ENCODE measurements around the gene BTRC.

Gene BTRC

DNA sequence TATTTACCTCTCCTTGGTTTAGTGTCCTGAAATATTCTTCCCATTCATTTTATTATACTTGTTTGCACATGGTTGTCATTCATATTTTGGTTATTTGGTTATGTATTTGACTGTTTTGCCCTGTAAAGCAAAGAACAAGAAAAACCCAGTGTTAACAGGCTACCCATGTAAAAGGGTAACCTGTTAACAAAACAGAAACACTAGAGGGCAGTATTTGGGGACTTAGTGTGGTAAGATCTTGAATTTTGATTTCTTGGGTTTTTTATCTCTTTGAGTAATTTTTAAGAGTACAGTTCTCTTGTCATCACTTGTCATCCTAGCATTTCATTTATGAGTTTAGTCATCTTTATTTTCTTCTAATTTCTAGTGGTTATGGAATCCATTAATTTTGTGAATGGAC is 182.8 kb downstream of the BTRC start:
- DNase-seq = peak; percentile 21

DNA sequence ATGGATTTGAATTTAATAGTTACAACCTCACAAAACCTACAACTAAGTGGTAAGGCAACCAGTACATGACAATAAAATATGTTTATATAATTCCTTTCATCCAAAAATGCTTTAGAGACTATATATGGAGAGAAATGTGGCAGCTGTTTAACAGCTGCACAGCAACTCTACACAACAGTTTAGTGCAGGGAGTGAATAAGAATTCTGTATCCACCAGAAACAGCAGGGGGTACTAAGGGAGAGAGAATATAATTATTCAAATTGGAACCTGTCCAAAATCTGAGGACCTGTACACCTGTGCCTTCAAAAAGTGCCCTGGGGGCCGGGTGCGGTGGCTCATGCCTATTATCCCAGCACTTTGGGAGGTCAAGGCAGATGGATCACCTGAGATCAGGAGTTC is 184.5 kb downstream of the BTRC start:
- no peak for DNase-seq

DNA sequence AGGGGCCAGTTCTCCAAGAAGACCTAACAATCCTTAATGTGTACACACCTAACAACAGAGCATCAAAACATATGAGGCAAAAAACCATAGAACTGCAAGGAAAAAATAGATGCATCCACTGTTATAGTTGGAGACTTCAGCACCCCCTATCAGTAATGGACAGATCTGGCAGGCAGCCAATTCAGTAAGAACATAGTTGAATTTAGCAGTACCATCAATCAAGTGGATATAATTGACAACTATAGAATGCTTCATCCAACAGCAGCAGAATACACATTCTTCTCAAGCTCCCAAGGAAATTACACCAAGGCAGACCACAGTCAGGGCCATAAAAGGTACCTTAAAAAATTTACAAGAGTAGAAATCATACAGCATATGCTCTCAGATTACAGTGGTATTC is 191.9 kb downstream of the BTRC start:
- DNase-seq = no peak

DNA sequence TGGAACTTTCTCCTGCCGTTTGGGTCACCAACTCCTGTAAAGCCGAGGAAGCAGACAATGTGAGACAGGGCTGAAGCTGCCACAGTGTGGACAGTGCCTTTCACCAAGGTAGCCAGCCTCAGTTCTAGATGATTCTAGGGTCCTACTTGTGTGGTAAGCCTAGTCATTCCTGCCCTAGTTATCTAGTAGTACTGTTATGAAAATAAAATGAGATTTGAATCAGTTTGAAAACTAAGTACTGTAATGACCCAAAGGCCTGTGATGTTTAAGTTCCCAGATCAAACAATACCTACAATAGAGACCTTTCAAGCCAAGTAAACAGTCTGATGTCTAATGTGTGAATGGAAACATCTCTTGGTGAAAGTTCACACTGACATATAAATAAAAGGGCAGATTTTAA is 197.0 kb downstream of the BTRC start:
- no peak for DNase-seq

- DNase-seq = no peak
These were observed 198.5 kb downstream of the BTRC start for GRCh38 chr10:101552442-101552841.

GRCh38 chr10:101557541-101557940 is 203.6 kb downstream of the BTRC start:
- no peak for DNase-seq

GRCh38 chr10:101558204-101558603 is 204.2 kb downstream of the BTRC start:
- no peak for DNase-seq

DNA sequence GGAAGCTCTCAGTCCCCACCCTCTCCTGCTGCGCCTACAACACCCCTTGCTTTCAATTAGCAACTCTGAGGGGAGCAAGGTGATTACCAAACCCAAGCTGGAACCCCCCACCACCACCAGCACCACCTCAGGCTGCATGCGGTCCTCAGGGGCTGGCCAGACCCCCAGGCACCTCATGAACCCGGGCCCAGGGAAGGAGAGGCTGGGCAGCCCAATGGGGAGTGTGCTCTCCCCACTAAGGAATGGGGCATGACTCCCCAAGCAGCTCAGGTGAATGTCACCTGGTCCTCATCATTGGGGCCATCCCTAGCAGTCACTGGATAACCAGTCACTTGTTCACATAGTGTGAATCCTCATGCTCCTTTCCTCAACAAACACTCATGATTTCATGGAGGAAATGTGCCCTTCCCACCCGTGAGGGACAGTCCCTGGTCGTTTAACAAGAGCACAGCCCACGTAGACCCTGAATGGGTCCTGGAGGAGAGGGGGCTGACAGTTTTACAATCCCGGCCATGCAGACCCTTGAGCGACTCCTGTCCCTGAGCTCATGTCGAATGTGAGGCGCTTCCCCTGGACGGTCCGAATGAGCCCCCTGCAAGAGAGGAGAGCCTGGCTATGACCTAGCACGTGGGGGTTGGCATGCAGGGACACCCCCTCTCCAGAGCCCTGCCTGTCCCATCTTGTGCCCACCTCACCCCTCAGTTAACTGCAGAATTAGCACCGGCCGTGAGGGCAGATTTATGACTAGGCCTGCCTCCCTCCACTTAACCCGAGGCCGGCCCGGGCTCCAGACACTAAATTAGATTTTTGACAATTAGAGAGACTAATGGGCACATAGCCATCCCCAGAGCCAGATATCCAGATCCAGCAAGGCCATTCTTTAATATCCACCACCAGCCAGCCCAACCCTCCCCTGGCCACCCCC is 205.0 kb downstream of the BTRC start:
- no peak for DNase-seq

GRCh38 chr10:101559596-101560297 is 205.8 kb downstream of the BTRC start:
- no peak for DNase-seq

- DNase-seq = no peak
These were observed 206.5 kb downstream of the BTRC start for GRCh38 chr10:101560298-101561067.

GRCh38 chr10:101561068-101561915 is 207.3 kb downstream of the BTRC start:
- DNase-seq = no peak

- DNase-seq = no peak
These were observed 208.3 kb downstream of the BTRC start for GRCh38 chr10:101562231-101562630.

GRCh38 chr10:101563007-101563406 is 209.0 kb downstream of the BTRC start:
- DNase-seq = no peak

- no peak for DNase-seq
These were observed 209.6 kb downstream of the BTRC start for GRCh38 chr10:101563497-101564040.

- DNase-seq = no peak
These were observed 210.6 kb downstream of the BTRC start for GRCh38 chr10:101564490-101564991.

GRCh38 chr10:101565370-101565900 is 211.5 kb downstream of the BTRC start:
- DNase-seq = no peak

DNA sequence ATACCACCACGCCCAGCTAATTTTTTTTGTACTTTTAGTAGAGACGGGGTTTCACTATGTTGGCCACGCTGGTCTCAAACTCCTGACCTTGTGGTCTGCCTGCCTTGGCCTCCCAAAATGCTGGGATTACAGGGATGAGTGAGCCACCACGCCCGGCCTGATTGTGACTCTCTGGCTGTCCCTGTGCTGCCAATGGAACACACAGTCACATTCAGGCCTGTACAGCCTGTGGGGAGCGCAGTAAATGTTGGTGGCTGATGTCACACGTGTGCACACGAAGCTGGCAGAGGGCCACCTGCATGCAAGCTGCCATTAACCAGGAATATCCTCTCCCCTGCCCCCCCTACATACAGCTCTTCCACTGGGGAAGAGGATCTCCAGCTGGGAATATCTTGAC is 212.0 kb downstream of the BTRC start:
- no peak for DNase-seq

DNA sequence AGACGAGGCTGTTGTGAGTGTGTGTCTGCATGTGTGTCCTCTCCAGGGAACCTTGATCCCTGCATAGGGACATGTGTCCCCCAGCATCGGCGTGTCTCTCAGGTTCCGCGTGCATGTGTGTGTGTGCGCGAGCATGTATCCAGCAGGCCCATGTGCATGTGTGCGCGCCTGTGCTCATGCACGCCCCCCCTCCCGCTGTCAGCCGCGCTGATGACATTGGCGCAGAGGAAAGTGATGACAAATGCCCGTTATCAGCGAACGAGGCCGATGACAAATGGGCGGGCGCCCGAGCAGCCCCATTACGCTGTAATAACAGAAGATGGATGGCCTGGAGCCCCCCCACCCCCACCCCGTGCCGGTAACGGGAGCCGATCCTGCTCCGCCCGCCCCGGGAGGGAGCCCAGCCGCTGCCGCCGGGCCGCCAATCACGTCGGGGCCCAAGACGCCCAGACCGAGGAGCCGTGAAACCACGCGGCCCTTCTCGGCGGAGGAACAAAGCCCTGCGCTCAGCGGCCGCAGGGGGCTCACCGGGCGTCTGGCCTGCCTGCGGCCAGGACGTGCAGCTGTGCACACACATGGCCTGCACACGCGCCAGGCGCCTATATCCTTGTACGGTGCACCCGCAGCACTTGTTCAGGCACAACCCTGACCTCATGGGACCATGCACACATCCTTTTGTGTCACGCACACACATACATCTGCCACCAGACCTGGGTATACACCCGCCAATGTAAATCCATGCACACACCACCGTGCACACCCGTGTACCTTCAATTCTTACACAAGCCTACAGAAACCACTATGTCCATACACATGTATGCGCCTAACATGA is 212.6 kb downstream of the BTRC start:
- DNase-seq = peak; percentile 24

GRCh38 chr10:101567165-101568006 is 213.4 kb downstream of the BTRC start:
- no peak for DNase-seq

All from fibroblast of skin of scalp (primary cell).